Epithelial cell of esophagus (primary cell): ENCODE measurements around the gene ANKRD40CL.

ENCODE experiments used
- DNase-seq: peaks from one replicate; pipeline ENCODE4 v3.0.0; 2010; ENCODE audit warnings: low read depth
- H3K4me3 ChIP-seq: 2 replicates; pipeline ENCODE4 v1.5.1; 2011; ENCODE audit warnings: mild to moderate bottlenecking, low read length, control low read depth
- TF ChIP-seq, protein P1 (sequence below): IDR thresholded peaks from 2 replicates; pipeline ENCODE4 v1.5.1; 2011; ENCODE audit warnings: low read depth, mild to moderate bottlenecking, low read length, control low read depth, inconsistent platforms; ENCODE audit not compliant: insufficient read depth; ENCODE audit errors: missing control alignments

Gene ANKRD40CL

DNA sequence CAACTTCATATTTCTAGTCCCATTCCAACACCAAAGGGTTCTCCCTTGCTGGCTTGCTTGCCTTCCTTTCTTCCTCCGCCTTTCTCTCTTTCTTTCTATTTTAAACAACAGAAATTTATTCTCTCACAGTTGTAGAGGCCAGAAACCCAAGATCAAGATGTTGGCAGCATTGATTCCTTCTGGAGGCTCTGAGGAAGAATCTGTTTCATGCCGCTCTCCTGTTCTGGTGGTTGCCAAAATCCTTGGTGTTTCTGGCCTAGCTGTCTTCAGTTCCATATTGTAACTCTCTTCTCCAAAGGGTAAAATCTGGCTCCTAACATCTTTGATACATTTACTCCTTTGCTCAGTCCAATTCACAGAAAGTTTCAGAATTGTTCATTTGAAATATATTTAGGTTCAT lies 3.0 kb upstream of the ANKRD40CL start:
- TF ChIP-seq, protein P1, sequence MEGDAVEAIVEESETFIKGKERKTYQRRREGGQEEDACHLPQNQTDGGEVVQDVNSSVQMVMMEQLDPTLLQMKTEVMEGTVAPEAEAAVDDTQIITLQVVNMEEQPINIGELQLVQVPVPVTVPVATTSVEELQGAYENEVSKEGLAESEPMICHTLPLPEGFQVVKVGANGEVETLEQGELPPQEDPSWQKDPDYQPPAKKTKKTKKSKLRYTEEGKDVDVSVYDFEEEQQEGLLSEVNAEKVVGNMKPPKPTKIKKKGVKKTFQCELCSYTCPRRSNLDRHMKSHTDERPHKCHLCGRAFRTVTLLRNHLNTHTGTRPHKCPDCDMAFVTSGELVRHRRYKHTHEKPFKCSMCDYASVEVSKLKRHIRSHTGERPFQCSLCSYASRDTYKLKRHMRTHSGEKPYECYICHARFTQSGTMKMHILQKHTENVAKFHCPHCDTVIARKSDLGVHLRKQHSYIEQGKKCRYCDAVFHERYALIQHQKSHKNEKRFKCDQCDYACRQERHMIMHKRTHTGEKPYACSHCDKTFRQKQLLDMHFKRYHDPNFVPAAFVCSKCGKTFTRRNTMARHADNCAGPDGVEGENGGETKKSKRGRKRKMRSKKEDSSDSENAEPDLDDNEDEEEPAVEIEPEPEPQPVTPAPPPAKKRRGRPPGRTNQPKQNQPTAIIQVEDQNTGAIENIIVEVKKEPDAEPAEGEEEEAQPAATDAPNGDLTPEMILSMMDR: no peak
- H3K4me3 ChIP-seq: no peak overlapping the region
- DNase-seq: no peak

DNA sequence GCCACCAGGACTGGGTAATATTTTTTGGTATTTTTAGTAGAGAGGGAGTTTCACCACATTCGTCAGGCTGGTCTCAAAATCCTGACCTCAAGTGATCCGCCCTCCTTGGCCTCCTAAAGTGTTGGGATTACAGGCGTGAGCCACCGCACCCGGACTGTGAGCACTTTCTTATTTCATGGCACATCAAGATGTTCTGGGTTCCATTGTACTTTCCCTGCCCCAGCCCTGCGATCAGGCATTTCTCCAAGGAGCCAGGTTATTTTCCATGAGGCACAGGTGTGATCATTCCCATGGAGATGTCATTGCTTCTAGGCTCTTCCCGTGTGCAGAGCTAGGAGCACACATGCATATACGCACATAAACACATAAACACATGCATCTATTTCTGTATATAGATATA lies 2.6 kb upstream of the ANKRD40CL start:
- DNase-seq: no peak
- H3K4me3 ChIP-seq: no peak overlapping the region
- TF ChIP-seq, protein P1: no peak

DNA sequence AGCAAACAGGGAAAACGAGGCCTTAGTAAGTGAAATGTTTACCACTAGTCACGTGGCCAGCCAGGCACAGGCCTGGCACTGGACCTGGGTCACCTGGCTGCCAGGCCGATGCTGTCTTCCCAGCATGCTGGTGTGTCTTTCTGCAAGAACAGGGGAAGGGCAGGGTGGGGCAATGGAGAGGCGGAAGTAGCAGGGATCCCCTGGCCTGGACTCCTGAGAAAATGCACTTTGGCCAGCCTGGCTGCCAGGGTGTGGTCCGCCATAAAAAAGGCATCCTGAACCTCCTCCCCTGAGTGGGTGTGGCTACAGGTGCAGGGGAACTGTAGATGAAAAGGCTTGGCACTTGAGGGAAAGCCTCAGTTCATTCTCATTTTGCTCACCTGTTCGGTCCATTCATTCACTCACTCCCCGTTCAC lies 1.0 kb upstream of the ANKRD40CL start:
- no peak overlapping the region for H3K4me3 ChIP-seq
- DNase-seq: no peak
- TF ChIP-seq, protein P1: no peak

DNA sequence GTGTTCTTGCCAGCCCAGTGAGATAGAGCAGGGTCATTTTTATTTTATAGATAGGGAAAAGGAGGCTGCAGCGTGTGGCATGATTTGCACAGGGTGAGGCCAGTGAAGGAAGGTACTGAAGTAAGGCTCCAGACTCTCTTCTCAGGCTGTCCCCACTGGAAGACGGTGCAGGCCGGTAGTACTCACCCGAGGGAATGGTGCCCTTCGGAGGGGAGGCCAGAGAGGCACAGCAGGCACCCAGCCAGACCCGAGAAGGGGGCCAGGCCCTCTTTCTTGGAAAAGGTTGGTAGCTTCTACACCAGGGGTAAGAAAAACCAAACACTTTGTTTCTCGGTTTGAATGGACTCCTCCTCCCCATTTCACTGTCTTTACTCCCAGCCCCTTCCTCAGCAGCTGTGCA lies 288 bp downstream of the ANKRD40CL start:
- no peak for DNase-seq
- TF ChIP-seq, protein P1: no peak
- H3K4me3 ChIP-seq: no peak overlapping the region

DNA sequence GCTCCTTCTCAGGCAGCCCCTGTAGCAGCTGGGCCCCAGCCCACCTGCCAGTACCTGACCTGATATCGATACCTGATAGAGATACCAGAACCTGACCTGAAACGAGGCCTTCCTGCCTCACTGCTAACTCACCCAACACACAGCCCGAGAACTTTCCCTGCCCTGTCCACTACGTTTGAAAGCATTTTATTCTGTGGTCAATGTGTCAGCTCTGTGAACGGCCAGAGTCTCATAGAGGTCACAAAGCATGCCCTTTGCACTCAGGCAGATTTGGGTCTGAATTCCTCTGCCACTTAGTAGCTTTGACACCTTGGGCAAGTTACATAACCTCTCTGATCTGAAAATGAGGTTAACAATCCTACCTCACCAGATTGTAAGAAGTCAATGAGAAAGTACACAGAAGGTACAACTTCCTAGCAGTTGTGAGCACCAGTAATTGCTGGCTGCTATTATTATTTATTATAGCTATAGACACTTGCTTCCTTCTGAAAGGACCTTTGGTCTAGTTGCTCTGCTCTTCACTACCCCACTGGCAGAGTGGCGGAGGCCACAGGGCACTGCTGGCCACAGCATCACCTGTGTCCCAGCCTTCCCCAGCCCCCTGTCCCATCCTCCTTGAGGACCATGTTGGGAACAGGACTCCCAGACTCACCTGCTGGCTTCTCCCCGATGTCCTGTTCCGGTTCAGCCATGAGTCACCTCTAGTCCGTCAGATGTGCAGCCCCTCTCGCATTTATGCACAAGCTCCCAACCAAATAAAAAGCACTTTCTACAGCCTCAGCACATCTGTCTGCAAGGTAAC lies 895 bp downstream of the ANKRD40CL start:
- TF ChIP-seq, protein P1: no peak
- H3K4me3 ChIP-seq: no peak overlapping the region
- DNase-seq: no peak

DNA sequence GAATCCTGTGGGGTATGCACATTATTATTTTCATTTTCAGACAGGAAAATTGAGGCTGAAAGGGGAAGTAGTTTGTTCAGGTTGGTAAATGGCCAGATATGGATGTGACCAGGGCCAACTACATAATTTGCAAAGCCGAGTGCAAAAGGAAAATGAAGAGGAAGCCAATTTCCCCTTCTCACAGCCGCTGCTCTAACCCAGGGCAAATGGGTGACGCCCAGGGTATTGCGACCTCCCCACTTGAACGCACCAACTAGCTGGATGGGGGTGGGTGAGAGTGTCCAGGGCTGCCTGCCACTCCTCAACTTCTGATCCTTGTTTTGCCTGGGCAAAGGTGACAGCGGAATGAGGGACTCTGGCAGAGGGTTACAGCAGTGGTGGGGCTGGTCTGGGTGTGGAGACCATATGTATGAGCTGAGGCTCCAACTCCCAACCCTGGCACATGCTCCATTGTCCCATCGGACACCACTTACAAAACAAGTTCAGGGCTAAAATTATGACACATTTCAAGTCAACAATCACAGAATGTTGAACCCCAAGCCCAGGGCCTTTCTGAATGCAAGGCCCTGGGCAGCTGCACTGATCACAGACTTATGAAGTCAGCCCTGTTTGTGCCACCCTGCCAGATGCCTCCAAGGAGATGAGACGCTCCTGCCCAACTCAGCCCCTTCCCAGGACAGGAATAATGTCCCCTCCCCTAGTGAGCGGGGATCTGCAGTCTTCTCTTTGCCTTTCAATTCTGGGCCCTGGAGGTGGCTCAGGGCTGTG lies 1.7 kb downstream of the ANKRD40CL start:
- no peak for DNase-seq
- TF ChIP-seq, protein P1: no peak
- H3K4me3 ChIP-seq: no peak overlapping the region
